GM12878 (cell line): Measurements from ENCODE around the gene ZNF763. TPM values are rescaled to one million over a fixed set of nuclear protein-coding genes. Genes with fewer than 3 reads are reported as not detected.

Source experiments
- BCL3 ChIP-seq: IDR thresholded peaks from 2 replicates; pipeline ENCODE4 v1.6.1; 2011; ENCODE audit warnings: borderline replicate concordance, low read depth, mild to moderate bottlenecking, moderate library complexity, low read length; ENCODE audit not compliant: insufficient read depth, poor library complexity, severe bottlenecking
- EED ChIP-seq: sonication (generic); IDR thresholded peaks from 2 replicates; pipeline ENCODE4 v1.6.1; 2016; ENCODE audit warnings: antibody characterized with exemption, low read depth
- JUND ChIP-seq: IDR thresholded peaks from 2 replicates; pipeline ENCODE4 v1.6.1; 2012; ENCODE audit warnings: low read depth, mild to moderate bottlenecking, low read length, improper control_type of control experiment, moderate library complexity
- PML ChIP-seq: IDR thresholded peaks from 2 replicates; pipeline ENCODE4 v1.6.1; 2012; ENCODE audit warnings: low read length, inconsistent platforms
- POLR2A ChIP-seq: IDR thresholded peaks from 2 replicates; pipeline ENCODE4 v1.6.1; 2011; ENCODE audit warnings: low read depth, mild to moderate bottlenecking, low read length
- SMAD1 ChIP-seq: fragments of 450-650 bp; IDR thresholded peaks from 2 replicates; pipeline ENCODE4 v1.6.1; 2018; ENCODE audit warnings: mild to moderate bottlenecking, low read depth; ENCODE audit not compliant: partially characterized antibody
- ZBTB40 ChIP-seq: fragments of 450-650 bp; IDR thresholded peaks from 2 replicates; pipeline ENCODE4 v1.6.1; 2016; ENCODE audit warnings: mild to moderate bottlenecking, moderate library complexity, borderline replicate concordance
- ZNF24 ChIP-seq: fragments of 450-650 bp; IDR thresholded peaks from 2 replicates; pipeline ENCODE4 v1.6.1; 2017; ENCODE audit warnings: antibody characterized with exemption, mild to moderate bottlenecking
- polyA plus RNA-seq, 11 experiments: library from polyadenylated mRNA; depleted of rRNA in 4 of 11; unstranded in 6 of 11; stranded (reverse) in 5 of 11; fragments of >200 nt; fragmentation: Nextera tagmentation in 4 of 11; fragmentation: Illumina TruSeq in 1 of 11; extraction: Ambion mirVana in 4 of 11; extraction: Trizol in 1 of 11; gene quantifications; 1 replicate in 1 of 11; 2 replicates in 10 of 11; pipeline versions ENCODE4 v1.2.1 to v1.2.3, GENCODE V29; 2011 to 2016; ENCODE audit warnings: inconsistent platforms in 2 of 11, missing spikeins in 2 of 11, low read depth in 1 of 11
- total RNA-seq, 4 experiments: library from RNA; depleted of rRNA in 3 of 4; stranded (reverse); fragments of >200 nt in 3 of 4; fragmentation: Illumina TruSeq in 1 of 4; extraction: Trizol in 1 of 4; gene quantifications; 2 replicates each; pipeline versions ENCODE4 v1.2.1 to v1.2.3, GENCODE V29; 2013 to 2021

Gene ZNF763
- total and polyA plus RNA-seq, 10 of the 15 experiments (the other 5 are each of a cell fraction or from before 2014, with no cell fraction given), result 0.62 to 1.8 (median 1.1) TPM

GRCh38 chr19:11986754-11987153, 21.9 kb downstream of the ZNF763 start (continued):
- TF ChIP-seq SMAD1 (no peak), EED (no peak), ZBTB40 (no peak), JUND (no peak), POLR2A (no peak), BCL3 (no peak), ZNF24 (no peak), PML (no peak)
